NCI-H345 treated with DMSO at 0.1 percent for 48 hours (cell line): Measurements from ENCODE around the gene SEPHS1.
"Not testable (repeated sequence)": the region's sequence is repeated elsewhere in the genome, so short reads cannot be mapped to it uniquely, and the experiment has no call there.

Experiments
- DNase-seq: peaks from one replicate; lab custom pipeline; 2025; ENCODE audit not compliant: unreplicated experiment; lab: John Stamatoyannopoulos, UW

SEPHS1 gene

GRCh38 chr10:13348216-13349017 lies at the start of gene SEPHS1:
TSS of gene SEPHS1 (minus strand) at chr10:13348293. CDS start at chr10:13344950, 3,343 bp downstream.
- DNase-seq = peak; percentile 53

DNA sequence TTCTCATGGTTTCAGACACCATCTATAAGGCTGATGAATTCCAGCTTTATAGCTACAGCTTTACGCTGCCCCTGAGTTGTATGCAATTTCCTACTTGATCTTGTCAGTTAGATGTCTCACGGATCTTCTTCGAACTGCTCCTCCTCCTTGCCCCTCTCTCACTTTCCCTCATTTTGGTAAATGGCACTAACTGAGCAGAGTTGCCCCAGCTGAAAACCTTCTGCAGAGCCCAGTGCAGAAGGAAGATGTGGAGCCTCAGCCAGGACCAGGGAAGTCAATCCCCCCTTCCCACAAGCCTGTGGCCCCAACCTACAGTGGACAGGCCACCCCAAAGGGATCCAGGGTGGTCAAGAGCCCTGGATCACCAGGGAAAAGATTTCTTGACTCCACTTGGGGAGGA lies 49.0 kb upstream of the SEPHS1 start:
- DNase-seq = no peak

DNA sequence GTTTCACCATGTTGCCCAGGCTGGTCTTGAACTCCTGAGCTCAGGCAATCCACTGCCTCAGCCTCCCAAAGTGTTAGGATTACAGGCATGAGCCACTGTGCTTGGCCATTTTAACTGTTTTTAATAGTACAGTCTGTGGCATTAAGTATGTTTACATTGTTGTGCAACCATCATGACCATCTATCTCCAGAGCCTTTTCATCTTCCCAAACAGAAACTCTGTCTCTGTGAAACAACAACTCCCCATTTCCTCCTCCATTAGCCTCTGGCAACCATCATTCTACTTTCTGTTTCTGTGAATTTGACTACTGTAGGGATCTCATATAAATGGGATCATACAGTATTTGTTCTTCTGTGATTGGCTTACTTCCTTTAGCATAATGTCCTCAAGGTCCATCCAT lies 48.3 kb upstream of the SEPHS1 start:
- no peak for DNase-seq

- no peak for DNase-seq
These were observed 47.4 kb upstream of the SEPHS1 start for GRCh38 chr10:13395540-13395939.

DNA sequence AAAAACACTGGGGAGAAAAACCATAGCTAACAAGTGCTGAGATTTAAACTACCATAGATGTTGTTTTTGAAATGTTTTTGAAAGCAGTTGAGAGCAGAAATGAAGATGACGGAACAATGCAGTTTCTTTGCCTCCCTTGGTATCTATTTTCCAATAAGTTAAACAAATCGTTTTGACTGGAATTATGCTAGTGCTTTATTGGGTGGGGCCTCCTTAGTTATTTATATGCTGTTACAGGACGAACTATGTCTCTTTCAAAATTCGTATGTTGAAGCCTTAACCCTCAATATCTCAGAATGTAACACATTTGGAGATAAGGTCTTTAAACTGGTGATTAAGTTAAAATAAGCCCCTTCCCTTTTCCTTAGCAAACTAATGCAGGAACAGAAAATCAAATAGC lies 45.5 kb upstream of the SEPHS1 start:
- DNase-seq = no peak

DNA sequence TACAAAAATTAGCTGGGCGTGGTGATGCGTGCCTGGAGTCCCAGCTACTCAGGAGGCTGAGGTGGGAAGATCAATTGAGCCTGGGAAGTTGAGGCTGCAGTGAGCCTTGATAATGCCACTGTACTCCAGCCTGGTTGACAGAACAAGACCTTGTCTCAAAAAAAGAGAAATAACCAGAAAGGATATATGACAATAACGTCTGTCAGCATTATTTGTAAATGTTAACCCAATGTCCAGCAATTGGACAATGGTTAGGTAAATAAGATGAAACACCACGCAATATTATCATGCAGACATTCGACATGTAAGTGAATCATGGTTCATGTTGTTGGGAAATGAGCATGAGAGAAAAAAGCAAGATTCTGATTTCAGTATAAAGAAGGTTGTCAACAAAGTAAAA lies 44.6 kb upstream of the SEPHS1 start:
- no peak for DNase-seq

DNA sequence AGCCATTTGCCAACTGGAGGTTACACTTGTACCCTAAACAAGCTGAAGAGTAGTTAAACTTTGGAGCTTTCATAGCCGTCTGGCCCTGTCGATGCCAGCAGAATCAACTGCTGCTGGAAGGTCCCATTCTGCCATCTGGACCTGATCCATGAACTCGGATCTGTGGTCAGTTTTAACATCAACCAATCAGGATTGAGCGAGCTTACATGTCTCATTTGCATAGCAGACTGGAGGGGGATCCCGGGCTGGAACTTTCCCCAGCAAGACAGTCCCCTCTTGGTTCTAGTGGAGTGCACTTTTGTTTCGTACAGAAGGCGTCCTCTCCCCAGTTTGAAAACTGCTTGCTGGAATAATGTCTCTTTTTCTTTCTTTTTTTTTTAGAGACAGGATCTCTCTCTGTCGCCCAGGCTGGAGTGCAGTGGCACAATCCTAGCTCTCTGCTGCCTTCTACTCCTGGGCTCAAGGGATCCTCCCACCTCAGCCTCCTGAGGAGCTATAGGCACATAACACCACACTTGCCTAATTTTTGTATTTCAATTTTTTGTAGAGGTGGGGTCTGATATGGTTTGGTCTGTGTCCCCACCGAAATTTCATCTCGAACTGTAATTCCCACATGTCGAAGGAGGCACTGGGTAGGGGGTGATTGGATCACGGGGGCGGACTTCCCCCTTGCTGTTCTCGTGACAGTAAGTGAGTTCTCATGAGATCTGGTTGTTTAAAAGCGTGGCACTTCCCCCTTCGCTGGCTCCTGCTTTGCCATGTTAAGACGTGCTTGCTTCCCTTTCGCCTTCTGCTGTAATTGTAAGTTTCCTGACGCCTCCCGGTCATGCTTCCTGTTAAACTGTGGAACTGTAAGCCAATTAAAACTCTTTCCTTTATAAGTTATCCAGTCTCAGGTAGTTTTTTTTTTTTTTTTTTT lies 42.8 kb upstream of the SEPHS1 start:
- no peak for DNase-seq

- DNase-seq = no peak
These were observed 40.6 kb upstream of the SEPHS1 start for GRCh38 chr10:13388478-13389230.

DNA sequence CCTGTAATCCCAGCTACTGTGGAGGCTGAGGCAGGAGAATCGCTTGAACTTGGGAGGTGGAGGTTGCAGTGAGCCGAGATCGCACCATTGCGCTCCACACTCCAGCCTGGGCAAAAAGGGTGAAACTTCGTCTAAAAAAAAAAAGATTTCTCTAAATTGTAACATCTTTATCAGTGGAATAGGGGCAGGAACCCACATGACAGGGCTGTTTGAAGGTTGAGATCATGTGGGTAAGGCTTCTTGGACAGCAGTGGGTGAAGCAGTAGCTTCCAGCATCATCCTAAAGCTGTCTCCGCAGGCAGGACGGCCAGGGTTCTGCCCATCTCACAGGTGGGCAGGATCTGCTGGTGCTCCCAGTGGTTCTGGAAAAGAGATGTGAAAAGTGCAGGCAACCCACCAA lies 37.9 kb upstream of the SEPHS1 start:
- DNase-seq = no peak

DNA sequence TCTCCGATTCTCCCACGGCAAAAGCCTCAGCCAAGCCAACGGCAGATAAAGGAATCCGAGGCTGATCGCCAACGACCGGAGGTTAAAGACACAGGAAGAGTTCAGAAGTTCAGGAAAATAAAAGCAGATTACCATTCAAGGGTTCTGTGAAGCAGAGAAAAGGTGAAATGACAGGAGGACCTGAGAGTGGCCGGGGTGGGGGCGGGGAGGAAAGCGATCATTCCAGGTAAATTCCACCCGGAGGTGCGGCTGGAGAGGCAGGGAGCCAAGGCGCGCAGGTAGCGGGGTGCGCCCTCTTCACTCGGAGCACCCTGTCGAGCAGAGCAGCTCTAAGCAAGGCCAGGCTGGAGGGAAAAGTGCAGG lies 35.3 kb upstream of the SEPHS1 start:
- no peak for DNase-seq

DNA sequence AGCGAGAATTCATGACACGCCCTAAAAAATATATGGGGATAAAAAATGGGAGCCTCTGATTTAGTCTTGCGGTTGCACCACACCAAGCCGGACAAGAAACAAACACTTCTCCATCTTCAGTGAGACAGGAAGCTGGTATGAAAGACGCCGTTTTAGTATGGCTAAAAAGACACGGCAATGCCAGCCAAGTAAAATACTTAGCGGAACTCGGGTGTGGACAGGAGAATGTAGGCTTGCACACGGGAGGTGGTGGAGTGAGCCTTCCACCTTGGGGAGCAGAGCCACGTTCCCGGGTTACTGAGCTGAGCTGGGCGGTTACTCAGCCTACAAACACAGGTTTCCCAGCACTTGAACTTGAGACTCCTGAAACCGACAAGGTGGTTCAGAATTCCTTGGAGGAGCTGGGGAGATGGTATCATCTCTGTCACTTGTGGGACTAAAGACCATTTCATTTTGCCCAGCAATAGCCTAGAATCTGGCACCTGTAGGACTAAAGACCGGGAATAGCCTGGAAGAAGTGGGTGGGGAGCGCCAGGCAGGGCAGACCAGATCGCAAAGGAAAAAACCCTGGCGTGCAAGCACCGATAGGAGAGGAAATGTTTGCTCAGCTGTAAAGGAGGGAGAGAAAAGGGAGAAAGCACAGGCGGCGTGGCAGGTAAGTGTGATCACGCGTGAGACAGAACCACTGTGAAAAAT lies 34.8 kb upstream of the SEPHS1 start:
- no peak for DNase-seq

DNA sequence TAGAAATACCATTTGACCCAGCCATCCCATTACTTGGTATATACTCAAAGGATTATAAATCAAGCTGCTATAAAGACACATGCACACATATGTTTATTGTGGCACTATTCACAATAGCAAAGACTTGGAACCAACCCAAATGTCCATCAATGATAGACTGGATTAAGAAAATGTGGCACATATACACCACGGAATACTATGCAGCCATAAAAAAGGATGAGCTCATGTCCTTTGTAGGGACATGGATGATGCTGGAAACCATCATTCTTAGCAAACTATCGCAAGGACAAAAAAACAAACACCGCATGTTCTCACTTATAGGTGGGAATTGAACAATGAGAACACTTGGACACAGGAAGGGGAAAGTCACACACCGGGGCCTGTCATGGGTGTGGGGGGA lies 31.0 kb upstream of the SEPHS1 start:
- not testable (repeated sequence) for DNase-seq

GRCh38 chr10:13376746-13377145 lies 28.7 kb upstream of the SEPHS1 start:
- DNase-seq = no peak

- DNase-seq = no peak
These were observed 28.2 kb upstream of the SEPHS1 start for GRCh38 chr10:13376297-13376696.

DNA sequence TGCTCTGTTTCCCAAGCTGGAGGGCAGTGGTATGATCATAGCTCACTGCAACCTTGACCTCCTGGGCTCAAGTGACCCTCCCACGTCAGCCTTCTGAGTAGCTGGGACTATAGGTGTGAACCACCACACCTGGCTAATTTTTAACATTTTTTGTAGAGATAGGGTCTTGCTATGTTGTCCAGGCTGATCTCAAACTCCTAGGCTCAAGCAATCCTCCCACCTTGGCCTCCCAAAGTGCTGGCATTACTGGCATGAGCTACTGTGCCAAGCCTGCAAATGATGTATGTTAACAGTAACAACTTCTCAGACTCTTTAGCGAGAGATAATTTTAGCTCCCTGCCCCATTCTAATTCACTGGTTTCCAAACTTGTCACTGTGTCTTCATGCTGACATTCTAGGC lies 27.7 kb upstream of the SEPHS1 start:
- DNase-seq = no peak

GRCh38 chr10:13373644-13374043 lies 25.6 kb upstream of the SEPHS1 start:
- no peak for DNase-seq

- no peak for DNase-seq
These were observed 24.4 kb upstream of the SEPHS1 start for GRCh38 chr10:13372524-13372923.

DNA sequence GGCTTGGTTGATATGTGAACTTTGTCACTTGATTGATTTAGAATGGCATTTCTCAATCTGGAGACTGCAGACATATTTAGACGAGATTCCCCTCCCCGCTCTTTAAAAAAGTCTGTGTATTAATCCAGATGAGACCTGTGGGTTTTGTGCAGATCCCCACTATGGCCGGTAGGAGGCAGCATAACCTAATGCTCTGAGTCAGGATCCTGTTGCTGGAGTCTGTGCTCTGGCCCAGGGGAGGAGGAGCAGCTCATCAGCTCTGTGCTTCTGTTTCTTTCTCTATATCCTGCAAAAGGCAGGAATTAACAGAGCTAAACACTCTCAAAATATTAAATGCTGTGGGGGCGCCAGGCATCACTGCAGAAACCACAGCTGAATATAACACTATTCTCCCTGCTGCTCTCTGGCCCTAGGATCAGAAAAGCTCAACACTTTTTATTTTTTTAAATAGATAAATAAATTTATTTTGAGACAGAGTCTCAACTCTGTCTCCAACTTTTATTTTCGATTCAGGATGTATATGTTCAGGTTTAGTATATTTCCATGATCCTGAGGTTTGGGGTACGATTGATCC lies 23.9 kb upstream of the SEPHS1 start:
- DNase-seq = peak; percentile 59

DNA sequence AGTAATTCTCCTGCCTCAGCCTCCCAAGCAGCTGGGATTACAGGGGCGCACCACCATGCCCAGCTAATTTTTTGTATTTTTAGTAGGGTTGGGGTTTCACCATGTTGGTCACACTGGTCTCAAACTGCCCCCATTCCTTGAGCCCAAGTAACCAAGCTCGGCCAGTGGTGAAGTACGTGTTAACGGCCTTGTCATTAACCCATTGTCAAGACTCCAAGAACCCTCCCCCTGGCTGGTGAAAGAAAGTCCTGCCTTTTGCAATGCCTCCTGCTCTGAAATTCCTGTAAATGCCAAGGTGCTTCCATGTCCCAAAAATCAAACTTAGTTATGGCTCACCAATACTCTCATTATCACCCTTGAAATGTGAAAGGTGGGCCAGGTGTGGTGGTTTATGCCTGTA lies 18.8 kb upstream of the SEPHS1 start:
- no peak for DNase-seq

GRCh38 chr10:13365831-13366230 lies 17.7 kb upstream of the SEPHS1 start:
- DNase-seq = no peak

DNA sequence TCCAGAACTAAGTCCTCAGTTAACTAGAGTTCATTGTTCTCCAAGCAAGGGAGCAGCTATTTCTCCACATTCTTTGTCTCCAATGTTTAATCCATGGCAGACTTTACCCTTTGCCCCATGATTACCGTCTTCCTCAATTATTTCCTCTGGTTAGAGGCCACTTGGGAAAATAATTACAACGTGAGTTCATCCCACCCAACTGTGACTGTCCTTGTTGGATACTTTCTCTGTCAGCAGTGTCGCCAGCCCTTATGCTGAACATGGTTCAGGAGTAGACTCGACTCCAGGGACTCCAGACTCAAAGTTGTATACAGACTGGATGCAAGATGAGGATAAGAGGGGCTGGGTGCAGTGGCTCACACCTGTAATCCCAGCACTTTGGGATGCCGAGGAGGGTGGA lies 17.1 kb upstream of the SEPHS1 start:
- DNase-seq = no peak
